ENCODE measurements around the gene CNTN6.

CNTN6 gene

DNA sequence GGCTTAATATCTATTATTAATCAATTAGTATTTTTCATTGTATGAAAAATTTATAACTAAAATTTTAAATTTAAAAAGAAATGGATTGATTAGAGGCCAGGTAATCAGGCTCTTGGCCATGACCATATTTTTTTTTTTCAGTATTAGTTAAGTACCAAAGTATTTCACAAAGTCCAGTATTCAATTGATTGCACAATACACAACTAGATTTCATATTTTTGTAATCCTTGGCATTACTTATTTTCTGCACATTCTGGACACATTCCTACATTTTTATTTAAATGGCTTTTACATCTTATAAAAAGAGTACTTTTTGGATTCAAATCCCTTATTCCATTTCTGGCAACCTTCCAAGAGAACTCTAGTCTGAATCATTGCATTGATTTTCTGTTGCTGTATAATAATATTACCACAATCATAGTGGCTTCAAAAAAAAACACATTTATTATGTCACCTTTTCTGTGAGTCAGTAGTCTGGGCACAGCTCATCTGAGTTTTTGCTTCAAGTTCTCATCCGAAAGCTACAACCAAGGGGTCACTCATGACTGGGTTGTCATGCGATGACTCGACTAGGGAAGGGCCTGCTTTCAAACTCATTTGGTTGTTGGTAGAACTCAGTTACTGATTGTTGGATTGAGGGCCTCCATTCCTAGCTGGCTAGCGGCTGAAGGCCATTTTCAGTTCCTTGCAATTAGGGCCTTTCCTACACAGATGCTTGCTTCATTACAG is 90.7 kb downstream of the CNTN6 start:
- no peak for DNase-seq

GRCh38 chr3:1190569-1190968 is 97.7 kb downstream of the CNTN6 start:
- no peak for DNase-seq

GRCh38 chr3:1191026-1191425 is 98.2 kb downstream of the CNTN6 start:
- no peak for DNase-seq

DNA sequence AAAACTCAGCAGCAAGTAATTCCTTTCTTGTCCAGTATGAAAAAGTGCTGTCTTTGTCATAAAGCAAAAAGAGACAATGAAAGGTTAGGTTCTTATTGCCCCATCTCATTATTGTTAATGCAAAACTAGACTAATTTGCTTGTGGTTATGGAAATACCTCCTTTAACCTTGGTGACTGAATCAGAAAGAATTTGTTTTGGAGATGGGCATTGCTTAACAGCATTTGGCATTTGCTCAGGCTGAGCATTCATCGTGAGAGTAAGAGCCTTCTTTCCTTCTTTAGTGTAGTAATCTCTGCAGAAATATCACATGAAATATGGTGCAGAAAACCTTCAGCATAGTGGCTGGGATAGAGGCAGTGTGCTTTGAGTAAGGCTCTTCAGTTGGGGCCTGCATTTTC is 103.1 kb downstream of the CNTN6 start:
- no peak for DNase-seq

GRCh38 chr3:1197051-1197450 is 104.2 kb downstream of the CNTN6 start:
- no peak for DNase-seq

DNA sequence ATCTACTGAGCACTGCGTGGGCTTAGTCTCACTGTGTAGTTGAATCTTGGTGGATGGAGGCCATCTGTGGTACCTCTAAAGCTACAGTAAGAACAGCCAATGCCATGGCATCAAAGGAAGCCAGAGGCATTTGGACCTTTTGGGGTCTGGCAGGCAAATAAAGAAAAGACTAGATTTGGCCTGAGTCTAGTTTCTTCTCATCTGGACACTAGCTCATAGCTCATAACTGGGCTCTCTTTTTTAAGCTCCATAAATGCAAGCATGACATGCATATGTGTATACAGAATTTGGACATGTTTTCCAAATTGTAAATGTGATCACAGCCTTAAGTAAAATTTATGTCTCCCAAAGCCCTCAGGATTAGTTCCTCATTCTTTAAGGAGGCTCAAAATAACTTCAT is 107.5 kb downstream of the CNTN6 start:
- DNase-seq: no peak

DNA sequence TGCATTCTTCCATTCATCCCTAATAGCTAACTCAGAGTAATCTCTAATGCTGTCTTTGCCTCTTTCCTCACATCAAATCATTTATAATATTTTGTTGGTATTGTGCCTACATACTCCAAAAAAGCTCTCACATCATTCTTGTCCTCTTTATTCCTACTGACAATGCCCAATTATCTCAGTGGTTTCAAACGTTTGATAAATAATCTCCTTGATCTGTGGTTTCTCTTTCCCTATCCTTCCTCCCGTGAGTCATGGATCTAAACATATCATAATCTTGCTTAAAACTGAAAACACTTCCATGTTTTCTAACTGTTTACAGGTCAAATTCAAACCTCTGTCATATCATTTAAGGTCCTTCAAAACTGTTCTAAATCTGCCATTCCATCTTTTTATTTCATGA is 115.1 kb downstream of the CNTN6 start:
- no peak for DNase-seq

- no peak for DNase-seq
These were observed 122.1 kb downstream of the CNTN6 start for GRCh38 chr3:1214933-1215332.

- no peak for DNase-seq
These were observed 124.0 kb downstream of the CNTN6 start for GRCh38 chr3:1216856-1217255.

DNA sequence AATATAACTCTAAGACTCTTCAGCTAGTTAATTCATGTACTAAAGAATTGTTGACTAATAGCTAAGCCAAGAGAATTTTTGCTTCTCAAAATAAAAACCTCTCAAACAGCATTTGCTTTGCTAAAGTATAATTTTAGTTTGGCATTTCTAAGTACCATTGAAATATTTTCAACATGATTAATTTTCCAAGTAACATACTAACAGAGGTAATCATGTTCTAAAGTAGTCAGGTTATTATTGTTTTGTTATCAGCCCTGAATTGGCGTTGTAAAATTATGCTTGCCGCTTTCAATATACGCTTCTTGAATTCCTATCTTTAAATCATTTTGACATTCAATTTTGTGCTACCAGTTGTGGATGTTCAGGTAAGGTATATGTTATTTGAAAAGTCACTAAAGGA is 134.3 kb downstream of the CNTN6 start:
- DNase-seq: no peak

DNA sequence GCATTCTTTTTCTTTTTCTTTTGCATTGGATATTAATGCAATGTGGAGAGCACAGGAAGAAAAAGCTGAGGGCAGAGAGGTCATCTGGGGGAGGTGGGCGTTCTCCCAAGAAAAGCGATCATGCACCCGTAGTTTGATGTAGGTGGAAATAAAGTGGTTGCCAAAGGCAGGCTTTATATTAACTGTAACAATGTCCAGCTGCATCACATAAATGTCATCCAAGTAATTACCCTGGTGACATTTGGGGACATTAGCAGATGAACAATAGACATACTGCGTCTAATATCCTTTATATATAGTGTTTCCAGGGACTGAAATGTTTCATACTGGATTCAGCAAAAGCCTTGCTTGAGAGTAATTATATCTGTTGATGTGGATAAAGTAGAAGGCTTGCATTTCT is 135.5 kb downstream of the CNTN6 start:
- DNase-seq: no peak

GRCh38 chr3:1230920-1231319 is 138.1 kb downstream of the CNTN6 start:
- no peak for DNase-seq

DNA sequence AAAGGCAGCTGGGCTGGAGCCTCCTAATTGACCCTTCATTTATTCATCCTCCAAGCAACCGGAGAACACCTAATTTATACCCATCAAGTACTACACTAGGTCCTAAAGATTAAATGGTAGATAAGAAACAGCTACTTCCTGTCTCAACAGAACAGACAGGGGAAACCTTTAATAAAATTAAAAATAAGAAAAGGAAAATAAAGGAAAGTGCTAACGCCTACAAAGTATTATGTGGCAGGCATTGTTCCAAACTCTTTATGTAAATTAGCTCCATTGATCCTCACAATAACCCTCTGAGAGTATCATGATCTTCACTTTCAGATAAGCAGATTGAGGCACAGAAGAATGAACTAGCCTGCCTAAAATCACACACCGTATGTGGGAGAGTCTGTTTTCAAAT is 139.5 kb downstream of the CNTN6 start:
- no peak for DNase-seq

DNA sequence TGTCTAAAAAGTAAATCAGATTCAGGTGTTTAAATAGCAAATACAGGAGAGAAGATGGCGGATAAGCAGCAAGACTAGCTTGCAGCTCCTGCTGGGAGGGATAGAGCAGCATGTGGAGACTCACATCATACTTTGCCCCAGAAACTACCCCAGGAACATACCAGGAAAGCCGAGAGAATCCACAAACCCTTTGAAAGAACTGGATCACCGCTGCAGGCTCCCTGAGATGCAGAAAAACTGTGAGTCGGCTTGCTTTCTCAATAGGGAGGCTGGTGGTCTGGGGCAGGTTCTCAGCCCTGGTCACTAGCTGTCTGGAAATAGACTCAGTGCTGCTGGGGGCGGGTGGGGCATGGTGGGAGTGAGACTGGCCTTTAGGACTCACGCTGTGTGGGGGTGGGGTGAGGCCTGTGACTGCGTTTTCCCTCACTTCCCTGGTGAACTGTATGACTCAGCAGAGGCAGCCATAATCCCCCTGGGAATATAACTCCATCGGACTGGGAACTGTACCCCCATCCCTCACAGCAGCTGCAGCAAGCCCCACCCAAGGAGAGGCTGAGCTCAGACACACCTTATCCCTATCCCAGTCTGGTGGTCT is 142.8 kb downstream of the CNTN6 start:
- no peak for DNase-seq

GRCh38 chr3:1251282-1252060 is 158.6 kb downstream of the CNTN6 start:
- DNase-seq: no peak

- DNase-seq: no peak
These were observed 159.2 kb downstream of the CNTN6 start for GRCh38 chr3:1252061-1252430.

DNA sequence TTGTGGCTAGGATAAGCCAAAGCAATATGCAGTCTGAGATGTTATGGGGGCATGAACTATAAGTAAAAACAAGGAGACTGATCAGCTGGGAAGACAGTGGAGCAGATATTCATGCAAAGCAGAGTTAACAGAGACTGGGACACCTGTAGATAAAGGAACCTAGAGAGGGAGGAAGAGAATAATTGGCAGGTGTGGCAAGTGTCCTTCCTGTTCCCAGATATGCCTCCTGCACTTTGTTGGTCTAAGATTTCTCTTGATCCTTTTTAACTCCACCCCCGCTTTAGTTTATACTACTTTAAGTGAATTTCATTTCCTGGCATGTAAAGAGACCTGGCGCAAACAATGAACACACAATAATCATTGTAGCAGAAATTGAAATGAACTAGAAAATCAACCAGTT is 169.4 kb downstream of the CNTN6 start:
- DNase-seq: no peak

- DNase-seq: no peak
These were observed 170.3 kb downstream of the CNTN6 start for GRCh38 chr3:1263121-1263520.

DNA sequence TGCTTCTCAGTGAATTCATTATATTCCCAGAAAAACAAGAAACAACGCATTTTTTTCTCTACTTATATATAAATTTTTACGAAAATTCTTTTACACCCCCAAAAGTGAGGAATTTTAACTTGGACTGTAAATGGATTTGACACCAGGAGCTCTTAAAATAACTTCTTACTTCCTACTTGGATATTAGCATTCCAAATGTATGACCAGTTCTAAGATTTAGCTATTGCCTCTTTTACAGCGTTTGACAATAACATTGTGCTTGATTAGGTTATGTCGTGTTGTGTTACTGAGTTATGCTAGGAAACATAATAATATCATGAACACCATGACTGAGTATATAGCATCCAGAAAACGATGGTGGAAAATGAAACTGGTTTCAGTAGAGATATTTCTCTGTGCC is 177.0 kb downstream of the CNTN6 start:
- no peak for DNase-seq

DNA sequence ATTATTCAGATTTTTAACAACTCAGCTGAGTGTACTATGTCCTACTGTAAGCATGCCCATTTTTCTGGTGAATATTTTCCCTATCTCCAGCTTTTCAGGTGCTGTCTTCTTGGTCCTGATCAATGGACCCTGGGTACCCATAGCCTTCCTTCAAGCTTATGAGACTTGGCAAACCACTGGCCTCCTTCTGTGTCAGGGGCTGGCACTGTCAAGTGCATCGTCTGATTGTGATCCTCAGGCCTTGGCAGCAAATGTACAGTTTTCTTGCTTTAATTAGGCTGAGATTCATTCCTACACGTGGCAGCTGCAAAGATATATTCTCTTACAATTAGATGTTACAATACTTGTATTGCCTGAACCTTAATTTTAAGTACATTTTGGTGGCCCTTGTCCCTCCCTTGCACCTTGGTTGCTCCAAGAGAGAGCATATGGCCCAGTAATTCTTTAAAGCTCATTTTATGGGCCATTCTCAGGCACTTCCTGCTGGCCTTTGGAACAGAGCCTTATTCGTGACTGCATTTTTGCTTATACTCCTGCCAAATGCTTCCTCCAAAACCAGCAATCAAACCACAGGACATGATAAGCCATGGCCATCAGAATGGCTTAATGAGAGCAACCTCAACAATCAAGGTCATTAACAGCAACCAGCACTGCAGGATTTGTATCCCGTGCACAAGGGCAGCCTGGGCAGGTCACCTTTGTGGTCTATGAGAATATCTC is 179.9 kb downstream of the CNTN6 start:
- DNase-seq: no peak

DNA sequence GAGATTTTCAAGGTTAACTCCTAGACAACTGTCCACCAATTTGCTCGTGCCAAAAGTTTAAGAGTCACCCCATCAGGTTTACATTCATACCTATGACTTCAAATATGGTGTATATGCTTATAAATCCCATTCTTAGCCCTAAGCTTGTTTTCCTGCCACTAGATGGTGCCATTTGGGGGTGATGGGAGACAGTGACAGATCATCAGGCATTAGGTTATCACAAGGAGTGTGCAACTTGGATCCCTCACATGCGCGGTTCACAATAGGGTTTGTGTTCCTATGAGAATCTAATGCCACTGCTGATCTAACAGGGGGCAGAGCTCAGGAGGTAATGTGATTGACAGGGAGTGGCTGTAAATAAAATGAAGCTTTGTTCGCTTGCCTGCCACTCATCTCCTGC is 182.7 kb downstream of the CNTN6 start:
- no peak for DNase-seq

DNA sequence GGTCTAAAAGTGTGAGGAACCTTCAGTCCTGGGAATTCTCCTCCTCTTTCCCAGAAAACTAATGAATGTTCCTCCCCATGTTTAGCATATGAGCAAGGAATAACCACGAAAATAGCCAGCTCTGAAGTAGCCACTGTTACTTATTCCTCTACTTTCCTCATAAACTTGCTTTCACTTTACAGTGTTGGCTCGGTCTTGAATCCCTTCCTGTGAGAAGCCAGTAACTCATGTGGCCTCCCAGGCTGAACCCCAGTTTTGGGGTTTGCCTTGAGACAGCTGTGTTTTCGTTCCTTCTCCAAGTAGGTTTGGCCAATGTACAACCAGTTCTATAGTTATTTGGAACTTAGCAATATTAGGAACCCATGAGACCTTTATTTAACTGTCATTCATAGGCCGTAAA is 195.0 kb downstream of the CNTN6 start:
- DNase-seq: no peak

- no peak for DNase-seq
These were observed 196.1 kb downstream of the CNTN6 start for GRCh38 chr3:1288805-1289494.
